GM19239 (cell line): ENCODE measurements around the gene H2AZ2.
"Not testable (repeated sequence)": the region's sequence is repeated elsewhere in the genome, so short reads cannot be mapped to it uniquely, and the experiment has no call there.

Experiments used
- DNase-seq: peaks from one replicate; pipeline ENCODE4 v3.0.0; 2011; ENCODE audit warnings: low spot score; ENCODE audit not compliant: insufficient read length
- FAIRE-seq: peaks from 2 replicates; lab custom pipeline; 2011; peaks lifted over from hg19 to GRCh38; lab: Jason Lieb, UNC

Gene H2AZ2

DNA sequence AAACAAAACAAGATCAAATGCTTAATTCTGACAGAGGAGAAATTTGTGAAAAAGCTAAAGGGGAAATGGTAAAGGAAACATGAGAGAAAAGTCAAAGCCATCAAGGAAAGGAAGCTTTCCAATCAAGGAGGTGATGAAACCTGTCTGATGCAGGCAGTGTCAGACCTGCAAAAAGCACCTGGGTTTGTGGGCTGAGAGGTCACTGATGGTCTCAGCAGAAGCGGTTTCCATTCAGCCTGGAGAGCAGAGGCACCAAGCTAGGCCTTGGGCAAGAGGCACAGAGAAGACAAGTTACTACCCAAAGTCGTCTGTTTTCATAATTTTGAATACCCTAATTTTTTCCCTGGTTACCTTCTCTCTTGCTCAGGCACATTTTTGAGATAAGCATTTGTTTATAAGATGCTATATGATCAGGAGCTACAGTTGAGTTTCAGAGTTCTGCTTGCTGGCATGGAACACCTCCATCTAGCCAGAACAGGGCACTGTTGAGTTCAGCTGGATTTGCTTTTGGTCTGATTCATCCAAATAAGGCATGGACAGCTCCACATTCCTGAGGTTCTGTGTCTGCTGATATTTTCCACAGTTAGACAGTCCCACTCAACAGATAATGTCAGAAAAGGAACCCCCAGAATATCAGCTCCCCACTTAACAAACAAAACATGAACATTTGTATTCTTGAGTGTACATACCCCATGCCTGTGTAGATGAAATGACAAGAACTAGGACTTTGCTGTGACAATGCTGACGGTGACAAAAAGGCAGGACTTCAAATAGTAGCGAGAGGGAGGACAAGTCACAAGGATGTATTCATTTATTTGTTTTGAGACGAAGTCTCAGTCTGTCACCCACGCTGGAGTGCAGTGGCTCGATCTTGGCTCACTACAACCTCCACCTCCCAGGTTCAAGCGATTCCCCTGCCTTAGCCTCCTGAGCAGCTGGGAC lies 56.3 kb downstream of the H2AZ2 start:
- DNase-seq, result no peak
- no peak for FAIRE-seq

DNA sequence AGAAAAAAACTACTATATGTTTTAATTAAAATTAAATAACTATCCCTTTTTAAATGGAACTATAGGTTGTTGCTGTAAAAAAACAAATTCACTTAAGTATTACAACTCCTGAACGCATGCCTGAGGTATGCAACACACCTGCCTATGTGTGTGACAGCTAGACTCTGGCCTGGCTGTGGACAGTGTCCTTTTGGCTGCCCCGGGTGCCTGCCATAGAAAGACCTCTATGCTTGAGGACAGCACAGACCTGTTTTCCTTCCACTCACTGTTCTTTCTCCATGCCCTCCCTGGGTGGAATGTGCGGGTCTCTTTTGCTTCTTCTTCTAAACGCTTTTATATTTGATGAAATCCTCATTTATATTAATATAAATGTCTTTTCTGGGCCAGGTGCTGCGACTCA lies 57.9 kb downstream of the H2AZ2 start:
- no peak for DNase-seq
- no peak for FAIRE-seq

DNA sequence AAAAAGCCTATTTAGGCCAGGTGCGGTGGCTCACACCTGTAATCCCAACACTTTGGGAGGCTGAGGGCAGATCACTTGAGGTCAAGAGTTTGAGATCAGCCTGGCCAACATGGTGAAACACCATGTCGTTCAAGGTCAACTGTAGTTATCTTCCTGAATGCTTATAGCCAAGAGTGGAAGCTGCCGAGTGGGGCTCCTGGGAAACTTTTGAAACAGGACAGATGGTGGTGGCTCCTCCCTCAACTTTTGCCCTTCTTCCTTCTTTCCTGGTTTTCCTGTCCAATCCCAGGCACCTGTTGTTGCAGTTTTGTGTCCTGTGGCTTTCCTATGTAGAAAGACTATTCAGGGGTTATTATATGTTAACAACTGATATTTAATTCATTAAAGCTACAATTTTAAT lies 60.1 kb downstream of the H2AZ2 start:
- DNase-seq (no peak), FAIRE-seq (no peak)

DNA sequence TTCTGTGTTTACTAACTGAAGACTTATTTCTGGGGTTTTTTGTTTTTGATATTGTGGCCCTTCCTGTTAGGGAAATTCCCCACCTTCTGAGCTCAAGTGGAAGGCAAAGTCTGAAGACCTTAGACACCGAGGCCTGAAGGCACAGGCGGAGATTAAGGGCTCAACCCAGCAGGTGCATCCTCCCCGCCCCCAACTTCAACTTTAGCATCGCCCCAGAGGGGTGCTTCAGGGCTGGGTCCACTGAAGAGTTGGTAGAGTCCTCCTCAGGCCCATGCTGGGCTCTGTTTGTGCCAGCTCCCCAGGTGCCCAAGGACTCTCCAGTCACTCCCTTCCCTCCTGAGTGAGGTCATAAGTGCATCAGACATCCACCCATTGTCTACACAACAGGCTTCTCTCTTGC lies 60.8 kb downstream of the H2AZ2 start:
- DNase-seq (no peak), FAIRE-seq (no peak)

DNA sequence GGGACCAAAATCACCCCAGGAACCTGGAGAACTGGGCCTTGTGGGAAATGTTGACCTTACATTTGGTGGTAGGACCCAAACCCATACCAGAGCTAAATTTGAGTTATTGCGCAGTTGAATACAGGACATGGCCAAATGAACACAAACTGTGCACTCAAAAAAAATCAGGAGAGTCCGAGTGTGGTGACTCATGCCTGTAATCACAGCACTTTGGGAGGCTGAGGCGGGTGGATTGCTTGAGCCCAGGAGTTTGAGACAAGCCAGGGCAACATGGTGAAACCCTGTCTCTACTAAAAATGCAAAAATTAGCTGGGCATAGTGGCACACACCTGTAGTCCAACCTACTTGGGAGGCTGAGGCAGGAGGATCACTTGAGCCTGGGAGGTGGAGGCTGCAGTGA lies 62.7 kb downstream of the H2AZ2 start:
- not testable (repeated sequence) for DNase-seq, FAIRE-seq

DNA sequence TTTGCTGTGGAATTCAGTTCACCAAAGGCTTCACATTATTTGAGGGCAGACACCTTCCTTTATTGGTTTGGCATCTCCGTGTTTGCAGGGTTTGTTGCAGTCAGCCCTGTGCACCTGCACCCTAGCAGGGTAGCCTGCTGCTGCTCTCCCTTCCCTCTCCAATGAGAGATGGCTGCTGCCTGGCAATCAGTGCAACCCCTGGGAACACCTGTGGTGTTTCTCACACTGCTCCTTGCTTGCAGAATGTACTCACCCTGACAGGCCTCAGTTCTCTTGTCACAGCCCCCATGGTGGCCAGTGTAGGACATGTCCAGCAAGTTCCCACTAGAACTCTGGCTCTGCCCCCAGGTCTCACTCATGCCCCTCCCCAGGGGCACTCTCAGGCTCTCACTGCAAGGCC lies 63.5 kb downstream of the H2AZ2 start:
- FAIRE-seq, result no peak
- no peak for DNase-seq

DNA sequence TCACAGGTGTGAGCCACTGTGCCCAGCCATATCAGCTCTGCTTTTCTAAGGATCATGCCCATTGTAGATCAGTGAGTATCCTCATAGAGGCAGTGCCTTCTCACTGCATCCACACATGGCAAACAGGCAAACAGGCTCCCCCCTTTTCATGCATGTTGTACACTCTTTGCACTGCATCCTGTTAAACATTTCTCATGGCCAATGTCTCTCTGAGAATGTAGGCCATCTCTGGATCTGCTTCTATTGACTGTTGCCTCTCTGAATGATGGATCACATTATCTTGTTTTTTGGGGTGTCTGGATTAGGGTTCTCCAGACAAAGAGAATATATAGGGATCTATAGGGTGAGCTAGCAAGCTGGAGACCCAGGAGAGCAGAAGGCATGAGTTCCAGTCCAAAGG lies 64.5 kb downstream of the H2AZ2 start:
- FAIRE-seq (no peak), DNase-seq (no peak)

DNA sequence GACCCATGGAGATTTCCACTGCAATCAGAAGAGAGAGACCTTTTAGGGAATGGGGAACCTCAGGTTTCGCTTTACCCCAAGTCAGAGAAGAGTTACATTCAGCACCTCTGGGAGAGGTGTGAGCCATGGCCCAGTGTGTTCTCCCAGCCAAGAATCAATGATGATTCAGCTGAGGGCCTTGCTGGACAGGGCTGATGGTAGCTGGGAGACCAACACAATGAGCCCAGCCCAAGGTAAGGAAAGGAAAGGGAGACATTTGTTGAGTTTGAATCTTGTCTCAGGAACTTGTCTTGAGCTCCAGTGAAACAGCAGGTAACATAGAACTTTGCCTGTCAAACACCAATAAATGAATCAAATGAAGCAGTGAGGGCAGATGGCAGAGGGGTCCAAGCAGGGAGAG lies 65.4 kb downstream of the H2AZ2 start:
- DNase-seq, result no peak
- FAIRE-seq, result no peak
